HG03442 (cell line): Measurements from ENCODE around the gene KCTD6.

Source experiments
- ATAC-seq: cut with Tn5 transposase; IDR thresholded peaks from one replicate; pipeline ENCODE4 v1.9.1; 2021; ENCODE audit warnings: mild to moderate bottlenecking, moderate library complexity; ENCODE audit not compliant: unreplicated experiment

The KCTD6 gene

DNA sequence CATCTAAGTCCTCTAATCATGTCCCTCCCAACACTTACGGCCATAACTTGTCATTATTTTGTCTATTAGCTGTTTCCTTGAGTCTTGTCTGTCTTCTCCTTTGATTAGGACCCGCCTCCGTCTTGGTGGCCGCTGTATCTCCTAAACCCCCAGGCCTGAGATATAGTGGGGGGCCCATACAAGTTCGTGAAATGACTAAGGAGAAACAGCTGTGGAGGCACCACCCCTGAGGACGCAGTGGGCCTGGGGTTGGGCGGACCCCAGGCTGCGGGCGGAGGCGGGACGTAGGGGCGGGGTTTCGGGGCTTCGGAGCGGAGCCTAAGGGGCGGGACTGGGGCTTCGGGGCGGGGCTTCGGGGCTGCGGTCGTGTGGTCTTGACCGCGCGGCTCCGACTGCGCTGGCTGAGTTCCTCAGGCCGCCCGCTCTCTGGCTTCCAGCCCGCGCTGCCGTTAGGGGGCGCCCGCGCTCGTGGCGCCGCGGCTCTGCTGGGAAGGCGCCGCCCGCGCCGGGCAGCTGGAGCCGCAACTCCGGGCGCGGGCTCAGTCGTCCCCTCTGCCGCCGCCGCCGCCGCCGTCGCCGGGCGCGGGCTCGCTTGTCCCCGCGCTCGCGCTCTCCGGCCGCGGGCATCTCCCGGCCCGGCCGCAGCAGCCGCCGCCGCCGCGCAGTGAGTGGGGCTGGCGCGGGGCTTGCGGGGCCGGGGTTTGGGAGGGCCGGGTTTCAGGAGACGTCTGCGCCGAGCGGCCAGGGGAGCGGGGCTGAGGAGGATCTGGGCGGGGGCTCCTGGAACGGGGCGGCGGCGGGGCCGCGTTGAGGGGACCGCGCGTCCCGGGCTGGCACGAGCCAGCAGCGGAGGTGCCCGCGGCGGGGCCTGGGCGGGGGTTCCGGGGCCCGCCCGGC, at the start of gene KCTD6:
TSS of gene KCTD6 (plus strand) at position 591 of the 897 bp plus-strand sequence. CDS start 6,660 bp downstream, outside the sequence.
- peak; percentile 93 for ATAC-seq

GRCh38 chr3:58452176-58452575, 39.7 kb upstream of the KCTD6 start:
- no peak for ATAC-seq

DNA sequence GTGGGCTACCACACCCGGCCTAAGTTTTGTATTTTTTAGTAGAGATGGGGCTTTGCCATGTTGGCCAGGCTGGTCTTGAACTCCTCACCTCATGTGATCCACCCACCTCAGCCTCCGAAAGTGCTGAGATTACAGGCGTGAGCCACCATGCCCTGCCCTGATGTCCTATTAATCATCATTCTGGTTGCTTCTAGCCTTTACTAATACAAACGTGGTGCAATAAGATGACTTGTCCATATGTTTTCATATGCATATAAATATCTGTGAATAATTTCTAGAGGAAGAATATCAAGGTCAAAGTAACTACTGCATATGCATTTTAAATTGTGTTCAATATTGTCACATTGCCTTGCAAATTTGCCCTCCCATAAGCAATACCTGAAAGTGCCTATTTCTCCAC, 32.7 kb upstream of the KCTD6 start:
- no peak for ATAC-seq

- ATAC-seq = no peak
These were observed 29.1 kb upstream of the KCTD6 start for GRCh38 chr3:58462829-58463180.

- ATAC-seq = peak; percentile 98
These were observed 28.5 kb upstream of the KCTD6 start for GRCh38 chr3:58463181-58463941.

DNA sequence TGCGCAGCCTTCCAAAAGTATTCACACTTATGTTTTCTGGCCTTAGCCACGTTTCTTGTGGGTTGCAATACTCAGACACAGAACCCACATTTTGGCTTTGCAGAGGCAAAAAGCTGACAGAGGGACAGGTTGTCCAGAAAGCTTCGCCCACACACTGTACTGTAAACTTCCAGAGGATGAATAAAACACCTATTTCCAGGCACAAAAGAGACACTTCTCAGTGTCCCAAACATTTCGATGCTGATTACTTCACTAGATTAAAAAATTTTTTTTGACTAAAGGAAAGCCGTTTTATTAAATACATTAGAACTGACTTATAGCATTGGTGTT, 28.0 kb upstream of the KCTD6 start:
- ATAC-seq = no peak

DNA sequence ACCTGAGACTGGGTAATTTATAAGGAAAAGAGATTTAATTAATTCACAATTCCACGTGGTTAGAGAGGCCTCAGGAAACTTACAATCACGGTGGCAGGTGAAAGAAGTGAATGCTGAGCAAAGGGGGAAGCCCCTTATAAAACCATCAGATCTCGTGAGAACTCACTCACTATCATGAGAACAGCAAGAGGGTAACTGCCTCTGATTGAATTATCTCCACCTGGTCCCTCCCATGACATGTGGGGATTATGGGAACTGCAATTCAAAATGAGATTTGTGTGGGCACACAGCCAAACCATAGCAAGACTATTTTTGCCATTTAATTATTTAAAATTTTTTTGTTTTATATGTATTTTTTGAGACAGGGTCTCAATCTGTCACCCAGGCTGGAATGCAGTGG, 27.0 kb upstream of the KCTD6 start:
- ATAC-seq = no peak

DNA sequence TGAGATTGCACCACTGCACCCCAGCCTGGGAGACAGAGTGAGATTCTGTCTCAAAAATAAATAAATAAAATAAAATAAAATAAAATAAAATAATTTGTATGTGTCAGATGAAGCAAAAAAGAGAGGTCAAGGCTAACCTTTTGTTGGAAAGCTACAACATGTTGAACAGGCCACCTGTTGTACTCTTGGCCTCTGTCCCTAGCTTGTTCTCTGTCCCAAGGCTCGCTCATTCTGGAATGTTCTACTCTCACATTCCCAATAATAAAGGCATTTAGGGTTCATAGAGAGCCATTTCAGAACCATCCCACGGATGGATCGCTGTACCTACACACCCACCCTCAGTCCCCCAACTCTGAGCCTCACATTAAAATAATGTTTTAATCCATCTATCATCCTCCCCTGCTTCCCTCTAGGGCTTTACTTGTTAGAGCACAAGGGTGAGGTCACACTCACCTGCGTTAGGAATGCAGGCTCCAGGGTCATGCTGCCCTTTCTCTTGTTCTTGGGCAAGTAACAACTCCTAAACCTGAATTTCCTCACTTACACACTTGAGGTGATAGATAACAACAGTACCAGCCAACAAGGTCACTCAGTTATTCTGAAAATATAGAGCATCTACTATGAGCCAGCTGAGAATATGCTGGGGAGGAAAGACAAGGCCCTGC, 24.9 kb upstream of the KCTD6 start:
- no peak for ATAC-seq

- no peak for ATAC-seq
These were observed 22.8 kb upstream of the KCTD6 start for GRCh38 chr3:58469096-58469495.

GRCh38 chr3:58470363-58471024, 21.4 kb upstream of the KCTD6 start:
- no peak for ATAC-seq

DNA sequence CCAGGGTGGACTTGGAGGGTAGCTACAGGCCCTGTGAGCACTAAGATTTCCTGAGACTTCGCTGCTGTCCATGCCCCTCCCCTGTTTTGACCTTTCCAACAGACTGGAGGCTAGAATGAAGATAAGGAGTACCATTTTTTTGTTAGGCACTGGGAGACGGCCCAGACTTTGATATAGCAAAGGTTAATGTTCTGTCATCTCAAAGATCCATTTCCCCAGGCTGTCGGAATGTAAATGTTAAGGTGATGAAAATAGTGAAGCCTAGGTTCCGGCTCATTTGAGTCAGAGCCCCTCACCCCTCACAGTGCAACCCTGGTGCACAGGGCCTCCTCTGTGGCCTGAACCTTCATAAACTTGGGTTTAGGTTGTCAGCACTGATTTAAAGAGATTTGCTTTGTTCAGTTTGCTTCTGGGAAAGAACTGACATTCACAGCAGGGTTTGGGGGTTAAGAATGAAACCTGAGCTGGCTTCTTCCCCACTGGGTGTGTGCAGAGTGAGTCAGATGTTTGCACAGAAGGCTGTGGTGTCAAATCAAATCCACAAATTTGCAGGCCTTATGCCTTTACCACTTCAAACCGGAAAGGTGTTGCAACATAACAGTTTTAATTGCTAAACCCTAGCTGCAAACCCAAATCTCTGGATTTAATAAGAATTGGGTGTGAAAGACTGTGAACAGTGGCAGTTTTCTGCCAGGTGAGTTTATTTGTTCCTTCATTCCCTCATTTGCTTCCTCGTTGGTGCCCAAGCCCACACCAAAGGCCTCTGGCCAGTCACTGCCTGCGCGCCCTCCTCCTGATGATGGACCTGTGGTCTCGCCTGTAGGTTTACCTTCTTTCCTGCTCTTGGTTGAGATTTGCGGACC, 20.6 kb upstream of the KCTD6 start:
- ATAC-seq = peak; percentile 47

DNA sequence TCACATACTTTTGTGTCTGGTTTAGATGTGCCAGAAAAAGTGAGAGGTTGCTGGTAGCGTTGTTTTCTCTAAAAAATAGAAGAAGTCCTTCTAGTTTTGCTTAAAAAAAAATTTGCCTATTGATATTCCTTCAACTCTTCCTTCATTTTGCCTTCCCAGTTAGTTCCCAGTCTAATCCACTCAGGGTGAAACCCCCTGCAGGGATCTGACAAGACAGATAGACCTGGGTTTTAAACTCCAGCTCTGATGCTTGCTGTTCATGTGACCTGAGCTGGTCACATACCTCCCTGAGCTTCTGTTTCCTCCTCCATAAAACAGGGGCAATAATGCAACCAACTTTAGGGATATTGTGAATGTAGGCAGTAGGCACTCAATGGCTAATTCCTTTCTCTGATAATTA, 18.6 kb upstream of the KCTD6 start:
- ATAC-seq = no peak

GRCh38 chr3:58474348-58474911, 17.5 kb upstream of the KCTD6 start:
- no peak for ATAC-seq

GRCh38 chr3:58474967-58475578, 16.8 kb upstream of the KCTD6 start:
- ATAC-seq = no peak

- no peak for ATAC-seq
These were observed 13.1 kb upstream of the KCTD6 start for GRCh38 chr3:58478781-58479180.

GRCh38 chr3:58480309-58480708, 11.6 kb upstream of the KCTD6 start:
- ATAC-seq = no peak

DNA sequence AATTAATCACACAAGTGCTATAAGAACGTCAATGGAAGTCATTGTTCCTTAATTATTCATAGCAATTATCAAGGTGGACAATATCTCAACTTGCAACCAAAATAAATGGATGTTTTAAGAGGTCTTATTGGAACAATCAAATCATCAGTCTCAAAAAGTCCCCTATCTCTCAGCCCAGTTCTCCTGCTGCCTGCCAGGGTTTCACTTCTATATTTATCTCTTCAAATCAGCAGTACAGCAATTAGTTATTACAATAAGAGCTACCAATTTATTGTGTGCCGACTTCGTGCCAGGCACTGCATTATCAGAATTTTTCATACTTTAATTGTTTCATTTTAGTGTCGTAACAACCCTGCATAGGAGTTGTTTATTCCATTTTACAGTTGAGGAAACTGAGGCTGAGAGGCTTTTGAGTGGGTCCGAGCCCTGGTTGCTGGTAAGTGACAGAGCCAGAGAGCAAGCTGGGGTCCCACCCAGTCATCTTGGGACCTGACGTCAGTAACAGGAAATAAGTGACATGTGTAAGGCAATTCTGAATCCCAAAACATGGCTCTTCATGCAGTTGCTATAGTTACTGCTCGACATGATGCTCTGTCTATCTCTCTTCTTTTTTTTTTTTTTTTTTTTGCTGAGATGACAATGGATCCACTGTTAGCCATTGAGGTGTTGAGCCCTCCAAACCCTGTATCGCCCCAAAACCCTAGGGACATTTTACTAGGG, 8.8 kb upstream of the KCTD6 start:
- no peak for ATAC-seq

DNA sequence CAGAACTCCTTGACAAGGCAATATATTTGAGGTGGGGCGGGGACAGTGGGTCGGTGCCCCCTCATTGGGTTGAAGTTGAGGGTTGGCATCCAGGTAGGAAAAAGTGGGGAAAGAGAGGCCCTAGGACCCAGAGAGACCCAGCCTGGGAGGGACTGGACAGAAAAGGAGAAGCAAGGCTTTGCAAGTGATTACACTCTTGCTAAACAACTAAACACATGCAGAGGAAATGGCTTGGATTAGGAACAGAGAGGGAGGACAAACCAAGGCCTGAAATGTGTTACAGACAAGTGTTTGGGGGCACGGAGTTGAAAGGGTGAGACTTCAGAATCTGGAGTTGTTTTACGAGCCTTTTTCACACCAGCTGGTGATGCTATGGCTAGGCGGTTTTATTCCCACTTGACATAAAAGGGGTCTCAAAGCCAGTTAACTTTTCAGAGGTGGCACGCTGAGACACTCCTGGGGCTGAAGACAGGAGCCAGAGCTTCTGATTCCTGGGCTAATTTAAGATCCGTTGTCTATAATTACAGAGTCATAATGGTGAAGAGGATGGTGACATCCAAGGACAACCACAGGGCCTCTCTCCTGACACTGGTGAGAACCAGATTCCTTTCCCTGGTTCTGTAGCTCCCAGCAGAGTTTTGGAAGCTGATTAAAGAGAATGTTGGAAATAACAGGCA, 7.7 kb upstream of the KCTD6 start:
- ATAC-seq = no peak
